Mesenchymal stem cell (in vitro differentiated cells and primary cell): ENCODE measurements around the gene PGK2. TPM values are rescaled to one million over a fixed set of nuclear protein-coding genes. Genes with fewer than 3 reads are reported as not detected.

ENCODE experiments used
- DNase-seq: peaks from one replicate; pipeline ENCODE4 v3.0.0-alpha.2; 2013
- H2AFZ ChIP-seq: one replicate; pipeline ENCODE4 v1.6.1; 2013; ENCODE audit warnings: low read depth, mild to moderate bottlenecking, control low read depth, inconsistent platforms, low read length, moderate library complexity
- H2AK5ac ChIP-seq: 2 replicates; pipeline ENCODE4 v1.6.1; 2013; ENCODE audit warnings: low read length, moderate library complexity, mild to moderate bottlenecking, inconsistent platforms; ENCODE audit not compliant: severe bottlenecking
- H2BK120ac ChIP-seq: one replicate; pipeline ENCODE4 v1.6.1; 2013; ENCODE audit warnings: low read depth, mild to moderate bottlenecking, inconsistent platforms, low read length, moderate library complexity
- H2BK12ac ChIP-seq, 2 experiments: one replicate each; pipeline ENCODE4 v1.6.1; 2013; ENCODE audit warnings: inconsistent platforms in 2 of 2, low read length in 2 of 2, mild to moderate bottlenecking in 2 of 2, moderate library complexity in 2 of 2, control low read depth in 1 of 2
- H2BK15ac ChIP-seq: one replicate; pipeline ENCODE4 v1.6.1; 2013; ENCODE audit warnings: mild to moderate bottlenecking, low read depth, inconsistent platforms; ENCODE audit not compliant: poor library complexity, severe bottlenecking
- H2BK5ac ChIP-seq: 2 replicates; pipeline ENCODE4 v1.6.1; 2013; ENCODE audit warnings: low read depth, mild to moderate bottlenecking, low read length, control low read depth, inconsistent platforms; ENCODE audit not compliant: poor library complexity, severe bottlenecking
- H3K14ac ChIP-seq, 2 experiments: one replicate each; pipeline ENCODE4 v1.6.1; 2013; ENCODE audit warnings: inconsistent platforms in 2 of 2, low read length in 2 of 2, control low read depth in 1 of 2, mild to moderate bottlenecking in 1 of 2, moderate library complexity in 1 of 2
- H3K18ac ChIP-seq, 2 experiments: one replicate each; pipeline ENCODE4 v1.6.1; 2013; ENCODE audit warnings: inconsistent platforms in 2 of 2, low read length in 2 of 2, control low read depth in 1 of 2, low read depth in 1 of 2, mild to moderate bottlenecking in 1 of 2
- H3K23ac ChIP-seq, 2 experiments: one replicate each; pipeline ENCODE4 v1.6.1; 2013; ENCODE audit warnings: inconsistent platforms in 2 of 2, low read length in 2 of 2, mild to moderate bottlenecking in 2 of 2, moderate library complexity in 2 of 2, control low read depth in 1 of 2
- H3K27ac ChIP-seq: 2 replicates; pipeline ENCODE4 v1.5.1; 2013; ENCODE audit warnings: mild to moderate bottlenecking, moderate library complexity, low read length, control low read depth, inconsistent platforms; ENCODE audit not compliant: poor library complexity, severe bottlenecking
- H3K27me3 ChIP-seq, 2 experiments: 2 replicates each; pipeline versions ENCODE4 v1.6.1 to v1.7.0; 2013; ENCODE audit warnings: low read length in 2 of 2, mild to moderate bottlenecking in 2 of 2, moderate library complexity in 2 of 2, control low read depth in 1 of 2, inconsistent platforms in 1 of 2; ENCODE audit not compliant: control insufficient read depth in 1 of 2, insufficient read depth in 1 of 2
- H3K36me3 ChIP-seq, 2 experiments: 2 replicates each; pipeline versions ENCODE4 v1.6.1 to v1.7.0; 2013; ENCODE audit warnings: low read length in 2 of 2, control low read depth in 1 of 2, inconsistent platforms in 1 of 2, low read depth in 1 of 2, mild to moderate bottlenecking in 1 of 2; ENCODE audit not compliant: insufficient read depth in 2 of 2, control insufficient read depth in 1 of 2
- H3K4ac ChIP-seq, 2 experiments: one replicate each; pipeline ENCODE4 v1.6.1; 2013; ENCODE audit warnings: inconsistent platforms in 2 of 2, low read length in 2 of 2, mild to moderate bottlenecking in 2 of 2, moderate library complexity in 2 of 2, control low read depth in 1 of 2, low read depth in 1 of 2
- H3K4me1 ChIP-seq: 2 replicates; pipeline ENCODE4 v1.6.1; 2013; ENCODE audit warnings: low read depth, low read length, control low read depth; ENCODE audit not compliant: control insufficient read depth, insufficient read depth
- H3K4me2 ChIP-seq: 2 replicates; pipeline ENCODE4 v1.6.1; 2013; ENCODE audit warnings: low read length, mild to moderate bottlenecking, inconsistent platforms; ENCODE audit not compliant: poor library complexity, severe bottlenecking
- H3K4me3 ChIP-seq, 2 experiments: 2 replicates each; pipeline versions ENCODE4 v1.5.1 to v1.7.0; 2013; ENCODE audit warnings: low read length in 2 of 2, mild to moderate bottlenecking in 2 of 2, control low read depth in 1 of 2, low read depth in 1 of 2; ENCODE audit not compliant: insufficient read depth in 1 of 2
- H3K79me1 ChIP-seq: replicated peaks from 2 replicates; pipeline ENCODE4 v1.6.1; 2013; ENCODE audit warnings: mild to moderate bottlenecking, control low read depth, low read length, inconsistent platforms; ENCODE audit not compliant: poor library complexity, severe bottlenecking
- H3K9ac ChIP-seq: 2 replicates; pipeline ENCODE4 v1.7.0; 2013; ENCODE audit warnings: mild to moderate bottlenecking, low read length, moderate library complexity
- H3K9me3 ChIP-seq: 2 replicates; pipeline ENCODE4 v1.7.0; 2013; ENCODE audit warnings: mild to moderate bottlenecking, low read length; ENCODE audit not compliant: control insufficient read depth
- H4K8ac ChIP-seq: one replicate; pipeline ENCODE4 v1.6.1; 2013; ENCODE audit warnings: inconsistent platforms, mild to moderate bottlenecking, low read length, moderate library complexity
- H4K91ac ChIP-seq: one replicate; pipeline ENCODE4 v1.6.1; 2013; ENCODE audit warnings: mild to moderate bottlenecking, low read length, inconsistent platforms
- WGBS: methylation state at CpG from one replicate; pipeline ENCODE4 v1.1.7; 2013; ENCODE audit warnings: mixed read lengths; 5-methylcytosine and 5-hydroxymethylcytosine counted together
- polyA plus RNA-seq, 2 experiments: library from polyadenylated mRNA; stranded (reverse); fragments of 200-250 nt; gene quantifications; one replicate each; pipeline ENCODE4 v1.2.3, GENCODE V29; 2013

The PGK2 gene
- polyA plus RNA-seq (2013, experiment 1 of 2): not detected
- not detected for polyA plus RNA-seq (2013, experiment 2 of 2)

DNA sequence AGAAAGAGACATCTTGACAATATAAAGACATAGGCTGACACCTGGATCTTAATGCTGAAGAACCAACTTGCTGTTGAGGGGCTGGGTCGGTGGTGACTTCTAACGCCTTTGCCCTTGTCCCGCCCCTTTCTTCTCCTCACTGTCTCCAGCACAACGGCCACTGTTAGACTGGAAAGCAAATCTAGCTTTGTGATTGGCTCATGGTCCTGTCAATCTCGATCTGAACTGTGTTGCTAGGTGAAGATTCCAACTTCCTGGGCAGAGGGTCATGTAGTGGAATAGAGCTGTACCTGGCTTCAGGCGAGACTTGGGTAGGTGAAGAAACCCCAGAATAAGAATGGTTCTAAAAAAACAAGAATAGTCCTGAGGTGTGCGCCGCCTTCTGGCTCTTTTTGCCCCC is at the start of gene PGK2:
Gene PGK2 (minus strand): TSS at position 110 of the 400 bp plus-strand sequence. CDS start 98 bp downstream, at position 12.
- H3K9ac ChIP-seq: no peak within 1 kb of the TSS
- no peaks in the 10 kb centered on the region for H3K4me1 ChIP-seq
- peaks cover 6% of the 10 kb centered on the region for H3K9me3 ChIP-seq
- H3K27ac ChIP-seq: no peak within 1 kb of the TSS
- no peak within 1 kb of the TSS for H2BK12ac ChIP-seq
- no peak within 1 kb of the TSS for H3K4me3 ChIP-seq
- no peaks in the 10 kb centered on the region for H3K36me3 ChIP-seq
- no peak within 1 kb of the TSS for H4K8ac ChIP-seq
- no peak within 1 kb of the TSS for H2BK120ac ChIP-seq
- H3K4ac ChIP-seq: no peak within 1 kb of the TSS
- WGBS: 80% methylated on average over 8 of the region's 8 CpGs
- H2AFZ ChIP-seq: no peak within 1 kb of the TSS
- H3K4me2 ChIP-seq: no peak within 1 kb of the TSS
- no peaks in the 10 kb centered on the region for H3K27me3 ChIP-seq
- no peak for DNase-seq
- H2AK5ac ChIP-seq: no peak within 1 kb of the TSS
- no peaks in the 10 kb centered on the region for H3K79me1 ChIP-seq
- H2BK15ac ChIP-seq: no peak within 1 kb of the TSS
- H3K18ac ChIP-seq: no peak within 1 kb of the TSS
- H4K91ac ChIP-seq: no peak within 1 kb of the TSS
- no peak within 1 kb of the TSS for H2BK5ac ChIP-seq
- no peak within 1 kb of the TSS for H3K14ac ChIP-seq
- no peak within 1 kb of the TSS for H3K23ac ChIP-seq

DNA sequence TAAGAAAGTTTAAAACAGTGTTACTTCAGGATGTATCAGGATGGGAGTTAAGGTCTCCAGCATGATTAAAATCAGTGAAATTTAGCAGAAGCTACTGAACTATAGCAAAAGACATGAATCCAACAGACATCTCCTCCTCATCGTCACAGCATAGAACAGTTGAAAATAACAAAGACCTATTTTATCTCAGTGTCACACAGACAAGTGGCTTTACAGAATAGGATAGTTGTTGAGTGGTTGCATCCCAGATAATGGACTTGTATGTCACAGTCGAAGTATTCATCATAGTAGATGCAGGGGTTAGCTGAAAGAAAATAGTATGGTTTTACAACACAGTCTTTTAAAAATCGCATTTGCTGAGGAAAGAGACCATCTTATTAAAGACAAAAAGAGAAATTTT is 48.1 kb upstream of the PGK2 start:
- Histone ChIP-seq H3K23ac (no peak overlapping the region), H2BK15ac (no peak overlapping the region), H3K18ac (no peak overlapping the region), H3K14ac (no peak overlapping the region), H3K4me1 (no peaks in the 10 kb centered on the region), H4K91ac (no peak overlapping the region), H3K36me3 (no peaks in the 10 kb centered on the region), H3K4ac (no peak overlapping the region), H2AFZ (no peak overlapping the region), H2BK120ac (no peak overlapping the region), H3K79me1 (no peaks in the 10 kb centered on the region), H3K27ac (no peak overlapping the region), H4K8ac (no peak overlapping the region), H3K27me3 (no peaks in the 10 kb centered on the region), H2AK5ac (no peak overlapping the region), H2BK5ac (no peak overlapping the region), H3K4me3 (no peak overlapping the region), H3K9ac (no peak overlapping the region), H3K9me3 (no peaks in the 10 kb centered on the region), H3K4me2 (no peak overlapping the region), H2BK12ac (no peak overlapping the region)
- DNase-seq: no peak
- 90% methylated on average over 1 of the region's 3 CpGs for WGBS

DNA sequence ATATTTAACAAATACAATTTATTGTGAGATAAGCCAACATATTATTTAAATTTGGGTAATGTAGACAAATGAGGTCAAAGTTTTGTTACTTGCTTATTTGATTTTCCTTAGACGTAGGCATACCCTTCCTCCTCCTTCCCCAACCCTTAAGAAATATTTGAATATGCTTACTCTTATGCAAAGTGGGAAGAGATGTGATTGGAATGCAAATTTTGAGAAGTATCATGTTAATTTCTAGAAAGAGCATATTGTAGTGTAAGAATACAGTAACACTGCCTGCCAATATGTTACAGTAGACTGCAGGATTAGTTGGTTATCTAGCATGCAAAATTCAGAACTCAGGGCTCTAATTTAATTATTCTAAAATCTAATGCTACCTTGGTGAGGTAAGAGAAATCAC is 46.3 kb upstream of the PGK2 start:
- WGBS: no CpG with 5 or more reads among the region's 1 CpG
- Histone ChIP-seq H2BK5ac (no peak overlapping the region), H3K18ac (no peak overlapping the region), H3K4ac (no peak overlapping the region), H3K27me3 (no peaks in the 10 kb centered on the region), H2BK15ac (no peak overlapping the region), H3K4me3 (no peak overlapping the region), H3K27ac (no peak overlapping the region), H3K23ac (no peak overlapping the region), H3K14ac (no peak overlapping the region), H2AK5ac (no peak overlapping the region), H3K4me2 (no peak overlapping the region), H2BK12ac (no peak overlapping the region), H3K79me1 (no peaks in the 10 kb centered on the region), H4K91ac (no peak overlapping the region), H2AFZ (no peak overlapping the region), H3K4me1 (no peaks in the 10 kb centered on the region), H2BK120ac (no peak overlapping the region), H3K36me3 (no peaks in the 10 kb centered on the region), H4K8ac (no peak overlapping the region), H3K9ac (no peak overlapping the region), H3K9me3 (no peaks in the 10 kb centered on the region)
- DNase-seq: no peak

DNA sequence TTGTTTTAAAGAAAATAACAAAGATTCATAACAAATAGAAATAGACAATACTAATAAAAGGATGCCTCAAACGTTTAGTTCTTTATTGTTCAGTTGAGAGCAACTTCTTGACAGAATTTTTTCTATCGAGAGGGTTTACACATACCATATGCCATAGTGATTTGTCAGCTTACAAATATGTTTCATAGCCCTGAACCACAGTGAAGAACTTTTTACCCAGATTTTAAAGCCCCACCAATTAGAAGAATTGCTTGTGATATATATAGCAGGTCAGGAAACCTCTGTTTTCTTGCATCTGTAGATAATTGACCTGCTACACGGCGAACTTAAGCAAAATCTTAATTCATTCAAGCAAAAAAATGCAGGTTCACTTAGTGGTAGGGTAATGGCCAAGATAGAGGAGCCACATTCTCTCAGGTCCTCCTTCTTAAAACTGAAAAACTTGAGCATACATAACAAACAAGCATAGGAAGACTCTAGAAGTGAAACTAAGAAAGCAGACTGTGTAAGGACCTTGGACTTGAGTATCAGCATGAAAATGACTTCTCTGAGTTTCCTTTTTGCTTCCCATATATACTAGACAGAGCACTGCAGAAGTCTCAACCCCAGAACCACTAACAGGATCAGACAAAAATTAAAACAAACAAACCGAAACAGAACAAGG is 39.8 kb upstream of the PGK2 start:
- Histone ChIP-seq H3K79me1 (no peaks in the 10 kb centered on the region), H3K36me3 (no peaks in the 10 kb centered on the region), H3K18ac (no peak overlapping the region), H2BK120ac (no peak overlapping the region), H3K14ac (no peak overlapping the region), H3K9me3 (no peaks in the 10 kb centered on the region), H3K9ac (no peak overlapping the region), H2AK5ac (no peak overlapping the region), H3K27ac (no peak overlapping the region), H3K4me3 (no peak overlapping the region), H3K4me2 (no peak overlapping the region), H2AFZ (no peak overlapping the region), H3K4me1 (no peaks in the 10 kb centered on the region), H2BK5ac (no peak overlapping the region), H4K8ac (no peak overlapping the region), H2BK12ac (no peak overlapping the region), H3K27me3 (no peaks in the 10 kb centered on the region), H4K91ac (no peak overlapping the region), H3K23ac (no peak overlapping the region), H2BK15ac (no peak overlapping the region), H3K4ac (no peak overlapping the region)
- peak; percentile 32 for DNase-seq
- WGBS: 88% methylated on average over 2 of the region's 5 CpGs
